OCI-M1 (cell line): ENCODE measurements around the gene MORN3.

Experiments
- DNase-seq: peaks from one replicate; lab custom pipeline; 2025; lab: John Stamatoyannopoulos, UW

MORN3 gene

DNA sequence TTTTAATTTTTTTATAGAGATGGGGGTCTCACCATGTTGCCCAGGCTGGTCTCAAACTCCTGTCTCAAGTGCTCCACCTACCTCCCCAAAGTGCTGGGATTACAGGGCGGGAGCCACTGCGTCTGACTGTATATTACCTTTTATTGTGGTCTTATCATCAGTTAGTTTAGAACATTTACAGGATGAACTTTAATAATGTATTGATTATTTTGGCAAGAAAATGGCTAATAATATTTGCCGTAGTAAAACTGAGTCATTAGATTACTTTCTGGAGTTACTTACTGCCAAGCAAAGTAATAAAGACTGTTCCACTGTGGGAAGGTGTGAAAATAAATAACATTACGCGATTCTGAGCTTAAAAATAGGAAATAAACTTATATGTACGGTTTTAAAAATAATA, 66.7 kb downstream of the MORN3 start:
- DNase-seq = no peak

DNA sequence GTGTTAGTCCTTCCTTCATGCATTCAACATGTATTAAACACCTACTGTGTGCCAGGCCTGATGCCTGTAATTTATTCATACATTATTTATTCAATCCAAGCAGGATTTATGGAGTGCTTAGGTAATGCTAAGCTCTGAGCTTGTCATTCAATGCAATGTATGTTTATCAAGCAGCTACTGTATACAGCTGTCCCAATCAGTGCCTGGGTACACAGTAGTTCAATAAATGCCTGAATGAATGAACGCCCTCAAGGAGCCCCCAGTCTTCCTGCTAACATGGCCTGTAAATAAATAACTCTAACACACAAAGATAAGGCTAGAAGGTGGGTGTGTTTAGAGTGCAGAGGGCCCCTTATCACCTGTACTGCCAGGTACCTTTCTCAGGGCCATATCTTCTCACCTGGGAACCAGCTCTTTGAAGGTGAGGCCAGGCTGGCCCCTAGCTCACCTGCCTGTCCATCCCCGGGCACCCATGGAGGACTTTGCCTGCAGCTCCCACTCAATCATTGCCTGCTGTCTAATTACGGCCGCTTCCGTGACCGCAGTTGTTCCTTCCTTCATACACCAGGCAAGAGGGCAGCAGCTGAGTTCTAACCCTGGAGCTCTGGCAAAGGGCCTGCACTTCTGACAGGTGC, 68.6 kb downstream of the MORN3 start:
- DNase-seq = no peak
